ENCODE results near the gene ARHGAP5.

GRCh38 chr14:32192712-32193373 lies 115.7 kb downstream of the ARHGAP5 start:
- TF ChIP-seq CTCF (IDR thresholded peaks at IDR 0.05; ENCODE audit: insufficient read depth, low read depth, low read length) = no peak
- TF ChIP-seq EZH2 (IDR thresholded peaks at IDR 0.05; ENCODE audit: insufficient read depth, low read length) = no peak
